C4-2B (cell line): ENCODE data around the gene SENP5.

Experiments used
- H3K27ac ChIP-seq: fragments of 450-650 bp; 2 replicates; pipeline ENCODE4 v1.5.1; 2017
- CTCF ChIP-seq: fragments of 450-650 bp; conservative IDR thresholded peaks from 2 replicates; pipeline ENCODE4 v1.5.1; 2017; ENCODE audit warnings: mild to moderate bottlenecking
- ZFX ChIP-seq: fragments of 450-650 bp; IDR thresholded peaks from 2 replicates; pipeline ENCODE4 v1.6.1; 2017

Gene SENP5

GRCh38 chr3:196902296-196902695, 34.6 kb downstream of the SENP5 start:
- TF ChIP-seq ZFX (no peak), CTCF (no peak)

GRCh38 chr3:196903740-196904139, 36.0 kb downstream of the SENP5 start:
- H3K27ac ChIP-seq, result no peak overlapping the region
- TF ChIP-seq CTCF, result no peak

More at GRCh38 chr3:196902296-196902695, 34.6 kb downstream of the SENP5 start:
- no peak overlapping the region for H3K27ac ChIP-seq

GRCh38 chr3:196914866-196915265, 47.1 kb downstream of the SENP5 start:
- H3K27ac ChIP-seq, result no peak overlapping the region
- TF ChIP-seq ZFX, result no peak
- no peak for TF ChIP-seq CTCF

GRCh38 chr3:196915375-196915774, 47.7 kb downstream of the SENP5 start:
- H3K27ac ChIP-seq, result no peak overlapping the region
- TF ChIP-seq ZFX, result no peak

- TF ChIP-seq CTCF, result no peak
- no peak for TF ChIP-seq ZFX
- no peak overlapping the region for H3K27ac ChIP-seq
These were observed 48.5 kb downstream of the SENP5 start for GRCh38 chr3:196916221-196916620.

- TF ChIP-seq ZFX (no peak), CTCF (no peak)
These were observed 49.3 kb downstream of the SENP5 start for GRCh38 chr3:196916995-196917394.

GRCh38 chr3:196918968-196919367, 51.2 kb downstream of the SENP5 start:
- TF ChIP-seq CTCF, result no peak
- no peak for TF ChIP-seq ZFX
- no peak overlapping the region for H3K27ac ChIP-seq

More at GRCh38 chr3:196916995-196917394, 49.3 kb downstream of the SENP5 start:
- no peak overlapping the region for H3K27ac ChIP-seq

- TF ChIP-seq ZFX (no peak), CTCF (no peak)
These were observed 53.0 kb downstream of the SENP5 start for GRCh38 chr3:196920733-196921132.

More at GRCh38 chr3:196920733-196921132, 53.0 kb downstream of the SENP5 start:
- no peak overlapping the region for H3K27ac ChIP-seq
